HL-60 (cell line): ENCODE data around the gene PRRT2.

Experiments
- DNase-seq, 2 experiments: peaks; one replicate each; pipeline ENCODE4 v3.0.0-alpha.2; 2010 to 2020; ENCODE audit warnings: low read depth in 1 of 2, low spot score in 1 of 2
- H3K27ac ChIP-seq: fragments of 250-450 bp; sonication (Bioruptor Pico); replicated peaks from 2 replicates; pipeline ENCODE4 v1.5.1; 2020; ENCODE audit warnings: mild to moderate bottlenecking, moderate library complexity
- H3K27me3 ChIP-seq: fragments of 250-450 bp; sonication (Bioruptor Pico); 2 replicates; pipeline ENCODE4 v1.5.1; 2021; ENCODE audit warnings: mild to moderate bottlenecking, moderate library complexity; ENCODE audit not compliant: insufficient read depth, poor library complexity, severe bottlenecking
- H3K4me3 ChIP-seq: replicated peaks from 2 replicates; pipeline ENCODE4 v1.5.1; 2011; ENCODE audit warnings: mild to moderate bottlenecking, control low read depth, low read length; ENCODE audit not compliant: insufficient read depth
- GABPA ChIP-seq: IDR thresholded peaks from 2 replicates; pipeline ENCODE4 v1.6.1; 2012; ENCODE audit warnings: low read depth
- POLR2AphosphoS5 ChIP-seq: IDR thresholded peaks from 2 replicates; pipeline ENCODE4 v1.6.1; 2012; ENCODE audit warnings: low read depth
- SPI1 ChIP-seq: IDR thresholded peaks from 2 replicates; pipeline ENCODE4 v1.6.1; 2012; ENCODE audit warnings: low read depth, mild to moderate bottlenecking, borderline replicate concordance
- TF ChIP-seq, protein P1 (sequence below): IDR thresholded peaks from 2 replicates; pipeline ENCODE4 v1.6.1; 2012; ENCODE audit warnings: low read depth; ENCODE audit not compliant: insufficient replicate concordance
- TF ChIP-seq, protein P2 (sequence below): IDR thresholded peaks from one replicate; pipeline ENCODE4 v1.5.1; 2011; ENCODE audit warnings: low read length, control low read depth, inconsistent platforms; ENCODE audit not compliant: insufficient read depth

Gene PRRT2

GRCh38 chr16:29806099-29806579, 5.9 kb upstream of the PRRT2 start, which contains the start of gene MAZ:
TSS of gene MAZ (plus strand) at chr16:29806529. CDS start at chr16:29806702, 173 bp downstream.
- Histone ChIP-seq H3K4me3 (peak within 1 kb of the TSS; percentile 56), H3K27ac (peak within 1 kb of the TSS; percentile 99), H3K27me3 (no peaks in the 10 kb centered on the region)
- TF ChIP-seq SPI1 (no peak), POLR2AphosphoS5 (no peak)
- TF ChIP-seq, protein P1, sequence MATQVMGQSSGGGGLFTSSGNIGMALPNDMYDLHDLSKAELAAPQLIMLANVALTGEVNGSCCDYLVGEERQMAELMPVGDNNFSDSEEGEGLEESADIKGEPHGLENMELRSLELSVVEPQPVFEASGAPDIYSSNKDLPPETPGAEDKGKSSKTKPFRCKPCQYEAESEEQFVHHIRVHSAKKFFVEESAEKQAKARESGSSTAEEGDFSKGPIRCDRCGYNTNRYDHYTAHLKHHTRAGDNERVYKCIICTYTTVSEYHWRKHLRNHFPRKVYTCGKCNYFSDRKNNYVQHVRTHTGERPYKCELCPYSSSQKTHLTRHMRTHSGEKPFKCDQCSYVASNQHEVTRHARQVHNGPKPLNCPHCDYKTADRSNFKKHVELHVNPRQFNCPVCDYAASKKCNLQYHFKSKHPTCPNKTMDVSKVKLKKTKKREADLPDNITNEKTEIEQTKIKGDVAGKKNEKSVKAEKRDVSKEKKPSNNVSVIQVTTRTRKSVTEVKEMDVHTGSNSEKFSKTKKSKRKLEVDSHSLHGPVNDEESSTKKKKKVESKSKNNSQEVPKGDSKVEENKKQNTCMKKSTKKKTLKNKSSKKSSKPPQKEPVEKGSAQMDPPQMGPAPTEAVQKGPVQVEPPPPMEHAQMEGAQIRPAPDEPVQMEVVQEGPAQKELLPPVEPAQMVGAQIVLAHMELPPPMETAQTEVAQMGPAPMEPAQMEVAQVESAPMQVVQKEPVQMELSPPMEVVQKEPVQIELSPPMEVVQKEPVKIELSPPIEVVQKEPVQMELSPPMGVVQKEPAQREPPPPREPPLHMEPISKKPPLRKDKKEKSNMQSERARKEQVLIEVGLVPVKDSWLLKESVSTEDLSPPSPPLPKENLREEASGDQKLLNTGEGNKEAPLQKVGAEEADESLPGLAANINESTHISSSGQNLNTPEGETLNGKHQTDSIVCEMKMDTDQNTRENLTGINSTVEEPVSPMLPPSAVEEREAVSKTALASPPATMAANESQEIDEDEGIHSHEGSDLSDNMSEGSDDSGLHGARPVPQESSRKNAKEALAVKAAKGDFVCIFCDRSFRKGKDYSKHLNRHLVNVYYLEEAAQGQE = no peak
- TF ChIP-seq, protein P2, sequence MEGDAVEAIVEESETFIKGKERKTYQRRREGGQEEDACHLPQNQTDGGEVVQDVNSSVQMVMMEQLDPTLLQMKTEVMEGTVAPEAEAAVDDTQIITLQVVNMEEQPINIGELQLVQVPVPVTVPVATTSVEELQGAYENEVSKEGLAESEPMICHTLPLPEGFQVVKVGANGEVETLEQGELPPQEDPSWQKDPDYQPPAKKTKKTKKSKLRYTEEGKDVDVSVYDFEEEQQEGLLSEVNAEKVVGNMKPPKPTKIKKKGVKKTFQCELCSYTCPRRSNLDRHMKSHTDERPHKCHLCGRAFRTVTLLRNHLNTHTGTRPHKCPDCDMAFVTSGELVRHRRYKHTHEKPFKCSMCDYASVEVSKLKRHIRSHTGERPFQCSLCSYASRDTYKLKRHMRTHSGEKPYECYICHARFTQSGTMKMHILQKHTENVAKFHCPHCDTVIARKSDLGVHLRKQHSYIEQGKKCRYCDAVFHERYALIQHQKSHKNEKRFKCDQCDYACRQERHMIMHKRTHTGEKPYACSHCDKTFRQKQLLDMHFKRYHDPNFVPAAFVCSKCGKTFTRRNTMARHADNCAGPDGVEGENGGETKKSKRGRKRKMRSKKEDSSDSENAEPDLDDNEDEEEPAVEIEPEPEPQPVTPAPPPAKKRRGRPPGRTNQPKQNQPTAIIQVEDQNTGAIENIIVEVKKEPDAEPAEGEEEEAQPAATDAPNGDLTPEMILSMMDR = no peak
- DNase-seq = no peak

DNA sequence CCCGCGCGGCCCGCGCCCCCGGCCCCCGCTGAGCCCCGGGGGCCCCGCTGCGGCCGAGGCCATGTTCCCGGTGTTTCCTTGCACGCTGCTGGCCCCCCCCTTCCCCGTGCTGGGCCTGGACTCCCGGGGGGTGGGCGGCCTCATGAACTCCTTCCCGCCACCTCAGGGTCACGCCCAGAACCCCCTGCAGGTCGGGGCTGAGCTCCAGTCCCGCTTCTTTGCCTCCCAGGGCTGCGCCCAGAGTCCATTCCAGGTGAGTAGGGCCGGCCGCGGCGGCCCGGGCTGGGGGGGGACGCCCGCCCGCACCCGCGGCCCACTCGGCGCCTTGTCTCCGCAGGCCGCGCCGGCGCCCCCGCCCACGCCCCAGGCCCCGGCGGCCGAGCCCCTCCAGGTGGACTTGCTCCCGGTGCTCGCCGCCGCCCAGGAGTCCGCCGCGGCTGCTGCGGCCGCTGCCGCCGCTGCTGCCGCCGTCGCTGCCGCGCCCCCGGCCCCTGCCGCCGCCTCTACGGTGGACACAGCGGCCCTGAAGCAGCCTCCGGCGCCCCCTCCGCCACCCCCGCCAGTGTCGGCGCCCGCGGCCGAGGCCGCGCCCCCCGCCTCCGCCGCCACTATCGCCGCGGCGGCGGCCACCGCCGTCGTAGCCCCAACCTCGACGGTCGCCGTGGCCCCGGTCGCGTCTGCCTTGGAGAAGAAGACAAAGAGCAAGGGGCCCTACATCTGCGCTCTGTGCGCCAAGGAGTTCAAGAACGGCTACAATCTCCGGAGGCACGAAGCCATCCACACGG, 5.2 kb upstream of the PRRT2 start:
- Histone ChIP-seq H3K27me3 (no peaks in the 10 kb centered on the region), H3K27ac (peak overlapping the region; percentile 96), H3K4me3 (peak overlapping the region; percentile 56)
- TF ChIP-seq GABPA (no peak), POLR2AphosphoS5 (peak; percentile 72; the same call in 1 of the 2 replicates)
- DNase-seq = peak; percentile 69 to 79

- TF ChIP-seq, protein P1 = no peak
- TF ChIP-seq SPI1 = peak; percentile 47; the same call in 1 of the 2 replicates
- no peak for TF ChIP-seq GABPA
- TF ChIP-seq, protein P2 = no peak
- TF ChIP-seq POLR2AphosphoS5 = peak; percentile 94
- no peaks in the 10 kb centered on the region for H3K27me3 ChIP-seq
- H3K27ac ChIP-seq = peak overlapping the region; percentile 90
- peak overlapping the region; percentile 56 for H3K4me3 ChIP-seq
- peak; percentile 81 to 95 for DNase-seq
Observed at GRCh38 chr16:29807426-29808218, 4.4 kb upstream of the PRRT2 start.

DNA sequence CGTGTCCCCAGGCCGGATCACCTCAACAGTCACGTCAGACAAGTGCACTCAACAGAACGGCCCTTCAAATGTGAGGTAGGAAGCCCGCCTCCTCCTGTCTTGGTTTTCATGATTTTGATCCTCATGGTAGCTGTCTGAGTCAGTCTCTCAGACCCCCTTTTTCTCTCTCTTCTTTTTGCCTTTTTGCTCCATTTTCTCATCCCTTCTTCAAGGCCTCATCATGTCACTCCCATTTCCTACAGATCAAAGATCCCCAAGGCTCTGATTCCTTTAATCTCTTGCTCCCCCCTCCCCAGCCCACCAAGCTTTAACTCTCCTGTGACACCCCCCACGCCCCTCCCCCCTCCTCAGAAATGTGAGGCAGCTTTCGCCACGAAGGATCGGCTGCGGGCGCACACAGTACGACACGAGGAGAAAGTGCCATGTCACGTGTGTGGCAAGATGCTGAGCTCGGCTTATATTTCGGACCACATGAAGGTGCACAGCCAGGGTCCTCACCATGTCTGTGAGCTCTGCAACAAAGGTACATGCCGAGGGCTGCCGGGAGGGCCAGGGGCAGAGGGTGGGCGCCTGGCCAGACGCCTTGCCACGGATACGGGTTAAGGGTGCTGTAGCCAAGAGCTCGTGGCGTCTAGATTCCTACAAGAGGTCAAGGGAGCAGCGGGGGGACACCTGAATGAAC, 3.6 kb upstream of the PRRT2 start:
- Histone ChIP-seq H3K27ac (peak overlapping the region; percentile 90), H3K27me3 (no peaks in the 10 kb centered on the region), H3K4me3 (peak overlapping the region; percentile 56)
- DNase-seq = peak; percentile 53 to 63
- TF ChIP-seq, protein P1 = no peak
- TF ChIP-seq SPI1 (no peak), GABPA (no peak), POLR2AphosphoS5 (peak; percentile 44; the same call in 1 of the 2 replicates)
